ENCODE results near the gene ELFN2.

- TF ChIP-seq POLR2A (IDR thresholded peaks at IDR 0.05) = no peak
- no peak for TF ChIP-seq CTCF (IDR thresholded peaks at IDR 0.05)
Observed at GRCh38 chr22:37449331-37450001, 22.2 kb upstream of the ELFN2 start.
